Suprapubic skin (tissue), 4 donors: Measurements from ENCODE around the gene SPAG16.

Experiments used
- CTCF ChIP-seq, 2 donors: fragments of 200-600 bp in 1 of 2; fragments of 450-650 bp in 1 of 2; sonication (generic) in 1 of 2; IDR thresholded peaks; one replicate each; pipeline ENCODE4 v1.5.1; 2016 to 2019; ENCODE audit warnings: antibody characterized with exemption in 2 of 2, mild to moderate bottlenecking in 1 of 2, moderate library complexity in 1 of 2
- POLR2A ChIP-seq, 2 donors: fragments of 450-650 bp; IDR thresholded peaks; one replicate each; pipeline ENCODE4 v1.6.1; 2017; ENCODE audit warnings: antibody characterized with exemption in 2 of 2, mild to moderate bottlenecking in 2 of 2, moderate library complexity in 2 of 2
- POLR2AphosphoS5 ChIP-seq, 3 donors: sonication (generic); formaldehyde crosslinking; IDR thresholded peaks; one replicate each; pipeline ENCODE4 v1.6.1; 2017; ENCODE audit warnings: antibody characterized with exemption in 3 of 3

- TF ChIP-seq CTCF (IDR thresholded peaks at IDR 0.05), result no peak
- TF ChIP-seq POLR2AphosphoS5 (IDR thresholded peaks at IDR 0.05), result no peak
- no peak for TF ChIP-seq POLR2A (IDR thresholded peaks at IDR 0.05)
Measured at GRCh38 chr2:214203744-214204289, 919.6 kb downstream of the SPAG16 start.
